GM21786 (cell line): ENCODE data around the gene POMT2.
A peak's percentile ranks its signal among the peaks of the same experiment; 100 is the strongest.
"Not testable (repeated sequence)": the region's sequence is repeated elsewhere in the genome, so short reads cannot be mapped to it uniquely, and the experiment has no call there.

Source experiments
- ATAC-seq: cut with Tn5 transposase; IDR thresholded peaks from one replicate; pipeline ENCODE4 v1.9.1; 2021; ENCODE audit not compliant: unreplicated experiment

POMT2 gene

GRCh38 chr14:77320238-77320935 lies at the start of gene POMT2:
Gene POMT2, minus strand, starts transcription at chr14:77320883. Its CDS starts 202 bp downstream, at chr14:77320681.
- peak; percentile 60 for ATAC-seq

- ATAC-seq, result no peak
Observed at GRCh38 chr14:77369285-77369684, 48.6 kb upstream of the POMT2 start.

- no peak for ATAC-seq
Observed at GRCh38 chr14:77364146-77364545, 43.5 kb upstream of the POMT2 start.

GRCh38 chr14:77359626-77360025 lies 38.9 kb upstream of the POMT2 start:
- ATAC-seq, result no peak

GRCh38 chr14:77356899-77357298 lies 36.2 kb upstream of the POMT2 start:
- ATAC-seq, result no peak

- ATAC-seq, result no peak
Observed at GRCh38 chr14:77355811-77356210, 35.1 kb upstream of the POMT2 start.

- no peak for ATAC-seq
Observed at GRCh38 chr14:77353469-77354141, 32.9 kb upstream of the POMT2 start.

GRCh38 chr14:77347751-77348150 lies 27.1 kb upstream of the POMT2 start:
- no peak for ATAC-seq

GRCh38 chr14:77346495-77346894 lies 25.8 kb upstream of the POMT2 start:
- no peak for ATAC-seq

GRCh38 chr14:77344377-77344996 lies 23.8 kb upstream of the POMT2 start:
- ATAC-seq, result no peak

GRCh38 chr14:77343662-77344061 lies 23.0 kb upstream of the POMT2 start:
- no peak for ATAC-seq

- ATAC-seq, result no peak
Observed at GRCh38 chr14:77342726-77343397, 22.2 kb upstream of the POMT2 start.

- ATAC-seq, result no peak
Observed at GRCh38 chr14:77340389-77340788, 19.7 kb upstream of the POMT2 start.

GRCh38 chr14:77339407-77339806 lies 18.7 kb upstream of the POMT2 start:
- no peak for ATAC-seq

- ATAC-seq, result no peak
Observed at GRCh38 chr14:77338302-77338701, 17.6 kb upstream of the POMT2 start.

- ATAC-seq, result no peak
Observed at GRCh38 chr14:77337880-77338279, 17.2 kb upstream of the POMT2 start.

- ATAC-seq, result not testable (repeated sequence)
Observed at GRCh38 chr14:77337255-77337654, 16.6 kb upstream of the POMT2 start.

- ATAC-seq, result no peak
Observed at GRCh38 chr14:77335576-77335975, 14.9 kb upstream of the POMT2 start.

GRCh38 chr14:77329872-77330271 lies 9.2 kb upstream of the POMT2 start:
- no peak for ATAC-seq

- ATAC-seq, result no peak
Observed at GRCh38 chr14:77327111-77327510, 6.4 kb upstream of the POMT2 start.

GRCh38 chr14:77325746-77326094 lies 5.0 kb upstream of the POMT2 start:
- ATAC-seq, result no peak
